HG03025 (cell line): ENCODE data around the gene ST6GALNAC6.
A peak's percentile ranks its signal among the peaks of the same experiment; 100 is the strongest.

Source experiments
- ATAC-seq: cut with Tn5 transposase; IDR thresholded peaks from one replicate; pipeline ENCODE4 v1.9.1; 2021; ENCODE audit warnings: mild to moderate bottlenecking, moderate library complexity; ENCODE audit not compliant: unreplicated experiment, low FRiP score

ST6GALNAC6 gene

GRCh38 chr9:127899128-127899943 is at the start of gene ST6GALNAC6:
ST6GALNAC6 (minus strand) TSS chr9:127899603; CDS start chr9:127897981, 1,622 bp downstream.
- ATAC-seq = peak; percentile 48

GRCh38 chr9:127947841-127948710 is 48.7 kb upstream of the ST6GALNAC6 start:
- ATAC-seq = no peak

GRCh38 chr9:127946728-127947127 is 47.3 kb upstream of the ST6GALNAC6 start:
- no peak for ATAC-seq

GRCh38 chr9:127945942-127946341 is 46.5 kb upstream of the ST6GALNAC6 start:
- no peak for ATAC-seq

GRCh38 chr9:127945338-127945737 is 45.9 kb upstream of the ST6GALNAC6 start:
- no peak for ATAC-seq

GRCh38 chr9:127944586-127945218 is 45.3 kb upstream of the ST6GALNAC6 start:
- no peak for ATAC-seq

- ATAC-seq = no peak
These were observed 44.3 kb upstream of the ST6GALNAC6 start for GRCh38 chr9:127943731-127944144.

GRCh38 chr9:127943011-127943662 is 43.7 kb upstream of the ST6GALNAC6 start:
- no peak for ATAC-seq

- no peak for ATAC-seq
These were observed 43.0 kb upstream of the ST6GALNAC6 start for GRCh38 chr9:127942216-127943010.

GRCh38 chr9:127941961-127942215 is 42.5 kb upstream of the ST6GALNAC6 start:
- ATAC-seq = no peak

GRCh38 chr9:127941062-127941960 is 41.9 kb upstream of the ST6GALNAC6 start:
- ATAC-seq = no peak

GRCh38 chr9:127940593-127940992 is 41.2 kb upstream of the ST6GALNAC6 start:
- ATAC-seq = no peak

GRCh38 chr9:127938298-127938690 is 38.9 kb upstream of the ST6GALNAC6 start:
- ATAC-seq = no peak

- peak; percentile 80 for ATAC-seq
These were observed 38.2 kb upstream of the ST6GALNAC6 start, which contains the start of gene DPM2 for GRCh38 chr9:127937388-127938297. DPM2 (minus strand) TSS chr9:127937854; CDS start chr9:127937820, 34 bp downstream.

GRCh38 chr9:127937056-127937387 is 37.6 kb upstream of the ST6GALNAC6 start:
- ATAC-seq = no peak

- ATAC-seq = no peak
These were observed 37.0 kb upstream of the ST6GALNAC6 start for GRCh38 chr9:127936347-127936852.

- no peak for ATAC-seq
These were observed 36.4 kb upstream of the ST6GALNAC6 start for GRCh38 chr9:127935765-127936221.

- no peak for ATAC-seq
These were observed 35.6 kb upstream of the ST6GALNAC6 start for GRCh38 chr9:127934986-127935385.
